Measurements from ENCODE around the gene NYAP1.

The NYAP1 gene

GRCh38 chr7:100464210-100464660, 19.5 kb upstream of the NYAP1 start, which contains the start of gene SPACDR:
TSS of gene SPACDR (minus strand) at chr7:100464260. CDS start at chr7:100464025, 235 bp downstream.
- no peak for DNase-seq

- no peak for DNase-seq
Measured at GRCh38 chr7:100464791-100465190, 18.9 kb upstream of the NYAP1 start.

DNA sequence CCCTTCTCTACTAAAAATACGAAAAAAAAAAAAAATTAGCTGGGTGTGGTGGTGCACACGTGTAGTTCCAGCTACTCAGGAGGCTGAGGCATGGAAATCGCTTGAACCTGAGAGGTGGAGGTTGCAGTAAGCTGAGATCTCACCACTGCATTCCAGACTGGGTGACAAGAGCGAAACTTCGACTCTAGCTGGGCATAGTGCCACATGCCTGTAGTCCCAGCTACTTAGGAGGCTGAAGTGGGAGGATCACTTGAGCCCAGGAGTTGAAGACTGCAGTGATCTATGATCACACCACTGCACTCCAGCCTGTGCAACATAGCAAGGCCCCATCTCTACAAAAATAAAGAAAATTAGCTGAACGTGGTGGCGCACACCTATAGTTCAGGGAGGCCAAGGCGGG, 18.4 kb upstream of the NYAP1 start:
- DNase-seq = no peak

- peak; percentile 62 for DNase-seq
Measured at GRCh38 chr7:100465702-100466311, 17.9 kb upstream of the NYAP1 start.

GRCh38 chr7:100466653-100467605, 16.8 kb upstream of the NYAP1 start:
- DNase-seq = no peak

DNA sequence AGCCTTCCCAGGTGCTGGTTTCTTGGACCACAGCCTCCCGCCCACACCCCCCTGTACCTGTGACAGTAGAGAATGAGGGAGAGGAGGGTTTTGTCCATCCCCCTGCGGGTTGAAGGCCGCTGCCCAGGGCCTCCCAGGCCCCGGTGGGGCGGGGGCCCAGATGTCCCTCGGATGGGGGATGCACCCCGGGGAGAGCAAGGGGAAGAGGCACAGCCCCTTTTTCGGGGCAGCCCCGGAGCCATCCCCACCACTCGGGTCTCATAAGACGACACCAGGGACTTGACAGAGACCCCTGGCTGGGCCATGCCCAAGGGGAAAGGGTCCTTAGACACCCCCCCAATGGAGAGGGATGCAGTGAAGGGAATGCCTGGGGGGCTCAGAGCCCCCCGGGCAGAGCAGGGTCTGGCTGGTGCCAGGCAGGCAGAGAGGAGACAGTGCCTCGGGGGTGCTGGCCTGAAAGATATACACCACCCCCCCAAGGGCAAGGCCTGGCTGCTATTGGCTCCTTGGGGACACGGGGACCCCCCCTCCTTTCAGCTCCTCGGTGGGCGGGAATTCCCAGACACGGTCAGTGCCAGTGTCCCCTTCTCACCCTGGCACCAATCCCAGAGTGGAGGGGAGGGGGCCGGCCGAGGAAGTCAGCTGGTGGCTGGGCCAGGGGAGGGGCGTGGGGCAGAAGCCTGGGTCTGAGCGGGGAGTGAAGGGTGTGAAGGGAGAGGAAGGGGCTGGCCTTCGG, 15.9 kb upstream of the NYAP1 start:
- DNase-seq = no peak

- peak; percentile 92 for DNase-seq
Measured at GRCh38 chr7:100469227-100470044, 14.3 kb upstream of the NYAP1 start.

DNA sequence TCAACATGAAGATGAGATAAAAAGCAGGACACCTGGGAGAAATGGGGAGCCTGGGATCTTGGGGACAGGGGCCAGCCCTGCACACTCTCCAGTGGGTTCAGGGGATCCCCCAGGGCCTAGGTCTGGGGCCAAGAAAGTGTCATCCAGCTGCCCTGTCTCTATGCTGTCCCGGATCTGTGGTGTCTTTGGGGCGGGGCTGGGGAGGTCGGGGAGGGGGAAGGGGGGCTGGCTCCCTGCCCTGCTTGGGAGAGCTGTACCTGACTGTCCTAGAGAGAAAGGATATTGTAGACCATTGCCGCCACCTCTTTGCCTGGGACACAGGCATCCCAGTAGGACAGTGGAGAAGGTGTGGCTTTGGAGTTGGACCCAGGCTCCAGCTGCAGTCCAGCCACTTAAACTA, 12.7 kb upstream of the NYAP1 start:
- no peak for DNase-seq

GRCh38 chr7:100472121-100472851, 11.4 kb upstream of the NYAP1 start:
- DNase-seq = no peak

- no peak for DNase-seq
Measured at GRCh38 chr7:100472854-100473499, 10.8 kb upstream of the NYAP1 start.

GRCh38 chr7:100475549-100475948, 8.2 kb upstream of the NYAP1 start:
- no peak for DNase-seq

GRCh38 chr7:100476101-100476780, 7.5 kb upstream of the NYAP1 start:
- DNase-seq = peak; percentile 32

DNA sequence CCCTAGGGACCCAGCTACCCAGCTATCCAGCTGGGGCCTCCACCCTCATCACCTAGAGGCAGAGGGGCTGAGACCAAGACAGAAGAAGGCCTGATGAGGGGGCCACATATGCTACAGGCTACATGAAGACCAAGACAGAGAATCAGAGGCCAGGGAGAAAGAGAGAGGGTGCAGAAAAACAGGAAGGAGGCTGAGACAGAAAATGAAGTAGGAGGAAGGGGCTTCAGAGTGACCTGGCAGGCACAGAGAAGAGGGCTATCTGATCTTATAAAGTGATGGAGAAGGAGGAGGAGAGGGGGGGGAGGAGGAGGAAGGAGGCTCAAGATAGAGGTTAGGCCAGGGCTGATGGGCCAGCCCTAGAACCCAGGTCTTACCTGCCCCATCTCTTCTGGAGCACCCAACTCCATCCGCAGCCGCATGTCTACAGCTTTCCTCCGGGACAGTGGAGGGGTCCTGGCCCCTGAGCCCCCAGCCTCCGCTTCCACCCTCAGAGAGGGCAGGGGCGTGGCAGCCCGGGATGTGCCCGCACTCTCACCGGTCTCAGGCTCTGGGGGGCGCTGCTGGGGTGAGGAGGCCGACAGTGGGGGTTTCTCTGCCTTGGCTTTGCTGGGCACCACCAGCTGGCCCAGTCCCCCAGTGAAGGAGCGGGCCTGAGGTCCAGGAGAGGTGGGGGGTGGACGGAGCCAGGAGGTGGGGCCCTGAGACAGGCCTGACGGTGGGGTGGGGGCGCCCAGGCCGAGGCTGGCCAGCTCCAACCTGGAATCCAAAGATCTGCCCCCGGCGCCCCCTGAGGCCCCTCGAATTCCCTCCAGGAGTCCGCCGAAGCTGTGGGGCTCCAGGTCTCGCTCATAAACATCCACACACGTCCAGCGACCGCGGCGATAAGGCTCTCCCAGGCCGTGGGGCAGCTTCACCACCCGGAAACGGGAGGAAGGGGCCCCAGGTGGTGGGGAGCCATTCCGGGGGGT, 6.5 kb upstream of the NYAP1 start:
- DNase-seq = peak; percentile 54

GRCh38 chr7:100477871-100478267, 5.9 kb upstream of the NYAP1 start:
- DNase-seq = no peak

DNA sequence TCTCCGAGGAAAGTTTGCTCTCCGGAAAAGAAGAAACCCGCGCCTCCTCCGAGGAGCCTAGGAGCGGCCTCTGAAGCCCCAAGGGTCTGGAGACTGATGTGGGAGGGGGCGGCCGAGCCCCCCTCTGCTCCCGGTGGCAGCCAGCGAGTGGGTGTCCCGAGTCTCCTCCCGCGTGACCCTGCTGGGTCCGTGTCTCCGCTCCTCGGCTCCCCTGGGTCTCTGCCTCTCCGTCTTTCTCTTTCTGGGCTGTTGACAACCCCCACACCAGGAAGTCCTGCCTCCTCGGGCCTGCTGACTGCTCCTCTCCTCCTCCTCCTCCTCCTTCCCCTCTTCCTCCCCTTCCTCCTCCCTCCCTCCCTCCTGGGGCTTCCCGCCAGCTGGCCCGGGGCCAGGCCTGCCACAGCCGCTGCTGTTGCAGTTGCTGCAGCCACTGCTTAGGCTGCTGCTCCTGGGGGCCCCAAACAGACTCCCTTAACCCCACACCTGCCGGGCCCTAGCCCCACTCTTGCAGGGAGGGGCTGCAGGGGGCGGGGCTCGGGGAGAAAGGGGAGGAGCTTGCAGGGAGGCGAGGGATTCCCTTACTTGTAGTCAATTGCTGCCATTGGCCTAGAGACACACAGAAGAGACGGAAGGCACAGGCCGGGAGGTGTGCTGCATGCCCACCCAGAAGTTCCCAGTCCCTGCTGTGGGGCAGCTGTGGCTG, 4.6 kb upstream of the NYAP1 start, which contains the start of gene TSC22D4:
Gene TSC22D4 (minus strand): TSS at position 257 of the 703 bp plus-strand sequence. CDS start 1,176 bp downstream, outside the sequence.
- DNase-seq = peak; percentile 99

DNA sequence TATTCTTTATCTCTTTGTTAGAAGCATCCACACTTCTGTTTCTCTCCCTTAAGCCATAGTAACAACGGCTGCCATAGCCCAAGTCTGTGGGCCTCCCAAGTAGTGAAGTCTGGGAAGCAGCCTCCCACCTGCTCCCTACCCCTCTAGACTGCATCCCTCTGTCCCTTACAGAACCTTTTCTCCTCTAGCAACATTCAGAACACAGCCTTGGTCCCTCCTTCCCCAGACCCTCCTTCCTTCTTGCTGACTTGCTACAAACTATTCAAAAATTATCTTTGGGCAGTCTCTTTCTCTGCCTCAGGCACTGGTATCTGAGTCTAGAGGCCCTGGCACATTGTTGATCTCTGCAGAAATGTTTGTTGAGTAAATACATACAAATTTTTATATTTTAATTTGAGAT, 2.3 kb upstream of the NYAP1 start:
- no peak for DNase-seq

DNA sequence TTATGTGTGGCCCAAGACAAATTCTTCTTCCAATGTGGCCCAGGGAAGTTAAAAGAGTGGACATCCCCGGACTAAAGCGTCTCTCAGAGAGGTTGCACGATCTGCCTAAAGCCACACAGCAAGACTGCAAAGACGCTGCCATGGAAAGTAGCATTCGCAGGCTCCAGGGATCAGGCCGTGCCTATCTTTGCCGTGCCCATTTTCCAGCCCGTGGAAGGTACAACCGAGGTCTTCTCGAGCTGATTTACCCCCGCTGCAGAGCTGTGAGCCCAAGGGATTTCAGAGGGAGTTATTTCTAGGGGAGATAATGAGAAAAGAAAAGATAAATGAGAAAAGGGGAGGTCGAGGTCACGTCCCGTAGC, 1.0 kb upstream of the NYAP1 start:
- DNase-seq = no peak

- DNase-seq = peak; percentile 91
Measured at GRCh38 chr7:100483090-100483721, 521 bp upstream of the NYAP1 start.
